ENCODE results near the gene HOGA1. TPM values are rescaled to one million over a fixed set of nuclear protein-coding genes. Genes with fewer than 3 reads are reported as not detected.

The HOGA1 gene
- total RNA-seq, 4 donors from 2014 or later: 0.67 to 4.5 (median 0.93) TPM

DNA sequence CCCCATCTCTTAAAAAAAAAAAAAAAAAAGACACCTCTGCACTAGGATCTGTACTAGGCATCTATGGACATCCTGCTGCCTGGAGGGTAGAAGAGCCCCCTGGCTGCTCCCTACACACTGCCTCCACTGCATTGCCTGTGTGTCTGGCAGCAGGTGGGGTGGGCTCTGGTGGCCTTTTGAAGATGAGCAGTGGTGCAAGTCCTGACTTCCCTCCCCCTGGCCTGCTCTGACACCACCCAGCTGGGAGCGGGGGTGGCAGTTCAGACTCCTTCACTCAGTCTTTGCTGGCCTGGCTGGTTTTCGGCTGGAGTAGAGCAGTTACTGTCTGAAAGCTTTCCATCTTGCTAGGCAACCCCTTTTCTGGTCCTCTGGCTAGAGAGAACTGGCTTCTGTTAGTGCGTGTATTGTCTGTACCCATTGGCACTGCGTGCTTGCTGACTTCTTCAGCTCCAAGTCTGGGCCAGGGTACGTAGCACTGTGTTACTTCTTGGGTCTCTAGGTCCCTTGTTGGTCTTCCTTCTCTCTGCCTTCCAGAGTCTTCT, 23.0 kb downstream of the HOGA1 start:
- no peaks in the 10 kb centered on the region for H3K36me3 ChIP-seq
- TF ChIP-seq, protein P1, sequence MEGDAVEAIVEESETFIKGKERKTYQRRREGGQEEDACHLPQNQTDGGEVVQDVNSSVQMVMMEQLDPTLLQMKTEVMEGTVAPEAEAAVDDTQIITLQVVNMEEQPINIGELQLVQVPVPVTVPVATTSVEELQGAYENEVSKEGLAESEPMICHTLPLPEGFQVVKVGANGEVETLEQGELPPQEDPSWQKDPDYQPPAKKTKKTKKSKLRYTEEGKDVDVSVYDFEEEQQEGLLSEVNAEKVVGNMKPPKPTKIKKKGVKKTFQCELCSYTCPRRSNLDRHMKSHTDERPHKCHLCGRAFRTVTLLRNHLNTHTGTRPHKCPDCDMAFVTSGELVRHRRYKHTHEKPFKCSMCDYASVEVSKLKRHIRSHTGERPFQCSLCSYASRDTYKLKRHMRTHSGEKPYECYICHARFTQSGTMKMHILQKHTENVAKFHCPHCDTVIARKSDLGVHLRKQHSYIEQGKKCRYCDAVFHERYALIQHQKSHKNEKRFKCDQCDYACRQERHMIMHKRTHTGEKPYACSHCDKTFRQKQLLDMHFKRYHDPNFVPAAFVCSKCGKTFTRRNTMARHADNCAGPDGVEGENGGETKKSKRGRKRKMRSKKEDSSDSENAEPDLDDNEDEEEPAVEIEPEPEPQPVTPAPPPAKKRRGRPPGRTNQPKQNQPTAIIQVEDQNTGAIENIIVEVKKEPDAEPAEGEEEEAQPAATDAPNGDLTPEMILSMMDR (IDR thresholded peaks at IDR 0.05): no peak
- no peak for TF ChIP-seq POLR2A (IDR thresholded peaks at IDR 0.05)
- DNase-seq: no peak
- H3K27me3 ChIP-seq: no peaks in the 10 kb centered on the region
- WGBS, 2 donors: 91 to 93% methylated on average over 4 to 5 of the region's 5 CpGs
- H3K27ac ChIP-seq: no peak overlapping the region
- intact Hi-C loops (cut with DNase I): no loop called here
- H3K4me3 ChIP-seq (replicated peaks in 1 of 3): no peak overlapping the region
- H3K9me3 ChIP-seq: no peaks in the 10 kb centered on the region
- no peaks in the 10 kb centered on the region for H3K4me1 ChIP-seq

DNA sequence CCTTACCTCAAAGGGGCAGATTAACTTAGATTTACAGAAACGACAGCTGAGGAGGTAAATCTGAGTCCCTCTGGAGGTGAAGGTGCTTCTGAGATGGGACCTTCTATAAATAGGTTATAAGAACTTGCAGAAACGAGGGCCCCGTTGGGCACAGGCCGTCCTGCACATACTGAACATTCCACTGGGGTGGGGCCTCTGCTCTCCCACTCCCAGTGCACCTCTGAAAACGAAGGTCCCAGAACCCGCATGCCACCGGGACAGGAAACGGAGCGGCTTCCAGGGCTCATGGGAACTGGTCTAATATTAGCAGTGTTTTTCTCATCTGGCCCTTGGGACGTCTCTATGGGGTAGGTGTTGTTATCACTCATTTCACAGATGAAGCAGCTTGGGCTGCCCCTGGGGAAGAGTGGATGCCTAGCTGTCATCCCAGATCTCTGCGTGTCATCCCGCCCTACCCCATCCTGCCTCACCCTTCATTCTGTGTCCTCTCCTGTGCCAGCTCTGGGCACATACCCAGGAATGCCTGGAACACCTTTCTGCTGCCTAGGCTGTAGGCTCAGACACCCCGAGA, 24.9 kb downstream of the HOGA1 start:
- Histone ChIP-seq H3K36me3 (no peaks in the 10 kb centered on the region), H3K4me1 (no peaks in the 10 kb centered on the region), H3K4me3 (replicated peaks in 1 of 3) (no peak overlapping the region), H3K27me3 (no peaks in the 10 kb centered on the region), H3K27ac (no peak overlapping the region), H3K9me3 (no peaks in the 10 kb centered on the region)
- no peak for DNase-seq
- TF ChIP-seq POLR2A (IDR thresholded peaks at IDR 0.05): no peak
- TF ChIP-seq, protein P1 (IDR thresholded peaks at IDR 0.05): no peak
- intact Hi-C loops (cut with DNase I): no loop called here
- 74 to 75% methylated on average over 12 to 13 of the region's 13 CpGs for WGBS, 2 donors

DNA sequence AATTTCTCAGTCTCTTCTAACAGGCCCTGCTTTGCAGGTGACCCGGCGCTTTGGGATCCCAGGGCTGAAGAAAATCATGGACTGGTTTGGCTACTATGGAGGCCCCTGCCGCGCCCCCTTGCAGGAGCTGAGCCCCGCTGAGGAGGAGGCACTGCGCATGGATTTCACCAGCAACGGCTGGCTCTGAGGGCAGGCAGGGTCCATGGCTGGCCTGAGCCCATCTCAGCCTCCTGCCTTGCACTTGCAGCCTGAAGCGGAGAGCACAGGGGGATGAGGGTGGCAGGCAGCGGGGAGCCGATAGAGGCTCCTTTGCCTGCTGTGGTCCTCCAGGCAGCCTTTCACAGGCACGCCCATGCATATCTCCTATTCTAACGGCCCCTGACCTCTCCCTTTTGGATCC, 27.3 kb downstream of the HOGA1 start:
- no peak overlapping the region for H3K27ac ChIP-seq
- no peaks in the 10 kb centered on the region for H3K27me3 ChIP-seq
- intact Hi-C loops (cut with DNase I): no loop called here
- WGBS, 2 donors: 82 to 91% methylated on average over 11 to 12 of the region's 12 CpGs
- H3K4me1 ChIP-seq: no peaks in the 10 kb centered on the region
- no peaks in the 10 kb centered on the region for H3K9me3 ChIP-seq
- no peak overlapping the region for H3K4me3 ChIP-seq (replicated peaks in 1 of 3)
- H3K36me3 ChIP-seq: no peaks in the 10 kb centered on the region
- TF ChIP-seq, protein P1 (IDR thresholded peaks at IDR 0.05): no peak
- TF ChIP-seq POLR2A (IDR thresholded peaks at IDR 0.05): no peak
- DNase-seq: no peak

DNA sequence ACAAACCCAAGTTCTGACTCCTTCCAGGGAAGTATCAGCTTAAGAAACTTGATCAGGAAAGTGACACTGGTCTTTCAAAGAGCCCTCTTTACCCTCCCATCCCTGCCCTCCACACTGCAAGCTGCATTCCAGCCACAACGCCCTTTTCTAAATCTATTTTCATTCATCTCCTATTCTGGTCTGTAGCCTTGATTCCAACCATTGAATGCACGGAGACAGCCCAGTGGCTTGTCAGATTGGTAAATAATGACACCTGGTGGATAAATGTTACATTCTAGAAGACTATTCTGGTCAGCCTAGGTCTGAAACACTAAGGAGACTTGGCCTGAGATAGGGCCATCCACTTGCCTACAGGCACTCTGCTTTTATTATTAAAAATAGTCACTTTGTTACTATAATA, 28.2 kb downstream of the HOGA1 start:
- TF ChIP-seq, protein P1 (IDR thresholded peaks at IDR 0.05): peak in 4 of 6 experiments; percentile 31 to 47 (median 39)
- TF ChIP-seq POLR2A (IDR thresholded peaks at IDR 0.05): no peak
- intact Hi-C loops (cut with DNase I): no loop called here
- H3K4me1 ChIP-seq: no peaks in the 10 kb centered on the region
- no peaks in the 10 kb centered on the region for H3K9me3 ChIP-seq
- H3K36me3 ChIP-seq: no peaks in the 10 kb centered on the region
- 51 to 56% methylated on average over 2 of the region's 2 CpGs for WGBS, 2 donors
- H3K4me3 ChIP-seq (replicated peaks in 1 of 3): no peak overlapping the region
- DNase-seq: peak in 1 of 2 donors; percentile 20
- no peak overlapping the region for H3K27ac ChIP-seq
- no peaks in the 10 kb centered on the region for H3K27me3 ChIP-seq

DNA sequence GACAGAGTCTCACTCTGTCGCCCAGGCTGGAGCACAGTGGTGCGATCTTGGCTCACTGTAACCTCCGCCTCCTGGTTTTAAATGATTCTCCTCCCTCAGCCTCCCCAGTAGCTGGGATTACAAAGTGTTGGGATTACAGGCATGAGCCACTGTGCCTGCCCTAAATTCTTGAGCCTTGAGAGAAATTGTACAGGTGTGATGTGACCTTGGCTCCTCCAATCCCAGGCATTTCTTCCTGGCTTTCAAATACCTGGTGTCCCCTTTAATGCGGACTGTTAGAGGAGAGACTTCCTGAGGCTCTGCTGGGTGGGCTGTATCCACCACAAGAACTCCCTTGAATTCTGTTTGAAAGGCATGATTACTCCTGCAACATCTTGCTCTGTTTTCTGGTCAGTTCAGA, 34.1 kb downstream of the HOGA1 start:
- Histone ChIP-seq H3K36me3 (no peaks in the 10 kb centered on the region), H3K9me3 (no peaks in the 10 kb centered on the region), H3K27ac (no peak overlapping the region), H3K4me1 (no peaks in the 10 kb centered on the region), H3K27me3 (no peaks in the 10 kb centered on the region), H3K4me3 (replicated peaks in 1 of 3) (no peak overlapping the region)
- intact Hi-C loops (cut with DNase I): no loop called here
- TF ChIP-seq, protein P1 (IDR thresholded peaks at IDR 0.05): no peak
- TF ChIP-seq POLR2A (IDR thresholded peaks at IDR 0.05): no peak
- no peak for DNase-seq
- 92 to 93% methylated on average over 4 of the region's 4 CpGs for WGBS, 2 donors
